Nucleus accumbens (tissue), 56 donors: ENCODE results near the gene PRMT7.

Source experiments
- DNase-seq, 56 donors: peaks; one replicate each; lab custom pipeline; 2025; lab: John Stamatoyannopoulos, UW

PRMT7 gene

GRCh38 chr16:68300734-68301459, 9.9 kb upstream of the PRMT7 start:
- DNase-seq: no peak

- no peak for DNase-seq
These were observed 4.2 kb upstream of the PRMT7 start for GRCh38 chr16:68306633-68307032.

- DNase-seq: no peak
These were observed 1.0 kb upstream of the PRMT7 start for GRCh38 chr16:68309799-68310198.

- DNase-seq: peak in 5 of 56 donors; percentile 14 to 66 (median 47)
These were observed 414 bp upstream of the PRMT7 start for GRCh38 chr16:68310437-68310773.

GRCh38 chr16:68313116-68313515, 2.3 kb downstream of the PRMT7 start:
- no peak for DNase-seq

GRCh38 chr16:68319185-68319908, 8.5 kb downstream of the PRMT7 start:
- no peak for DNase-seq

GRCh38 chr16:68324336-68324735, 13.5 kb downstream of the PRMT7 start:
- no peak for DNase-seq

GRCh38 chr16:68324780-68325357, 14.1 kb downstream of the PRMT7 start:
- no peak for DNase-seq

- peak in 53 of 56 donors; percentile 4 to 83 (median 58) for DNase-seq
These were observed 17.5 kb downstream of the PRMT7 start for GRCh38 chr16:68328151-68328859.

- DNase-seq: no peak
These were observed 18.1 kb downstream of the PRMT7 start for GRCh38 chr16:68328860-68329390.

GRCh38 chr16:68331879-68332410, 21.1 kb downstream of the PRMT7 start:
- DNase-seq: no peak

GRCh38 chr16:68332411-68333121, 21.7 kb downstream of the PRMT7 start:
- DNase-seq: peak in 12 of 56 donors; percentile 8 to 53 (median 18)

GRCh38 chr16:68335175-68335574, 24.4 kb downstream of the PRMT7 start:
- DNase-seq: no peak

GRCh38 chr16:68338326-68339119, 27.7 kb downstream of the PRMT7 start:
- DNase-seq: no peak

- DNase-seq: no peak
These were observed 28.4 kb downstream of the PRMT7 start for GRCh38 chr16:68339214-68339613.

GRCh38 chr16:68342620-68343019, 31.8 kb downstream of the PRMT7 start:
- DNase-seq: no peak

- DNase-seq: no peak
These were observed 32.3 kb downstream of the PRMT7 start for GRCh38 chr16:68343137-68343536.

- DNase-seq: no peak
These were observed 33.4 kb downstream of the PRMT7 start for GRCh38 chr16:68344252-68344651.

- DNase-seq: no peak
These were observed 34.6 kb downstream of the PRMT7 start for GRCh38 chr16:68345351-68345810.
